Liver (tissue), 9 donors: ENCODE data around the gene KRT6B. TPM values are rescaled to one million over a fixed set of nuclear protein-coding genes. Genes with fewer than 3 reads are reported as not detected.
A peak's percentile ranks its signal among the peaks of the same experiment; 100 is the strongest.

Source experiments
- DNase-seq: peaks from one replicate; pipeline ENCODE4 v3.0.0-alpha.2; 2017; ENCODE audit warnings: low spot score
- H3K27ac ChIP-seq, 2 donors: one replicate each; pipeline ENCODE4 v1.7.0; 2013; ENCODE audit warnings: inconsistent platforms in 2 of 2, low read length in 2 of 2, control low read depth in 1 of 2, low read depth in 1 of 2, mild to moderate bottlenecking in 1 of 2
- H3K27me3 ChIP-seq, 4 donors: one replicate each; pipeline versions ENCODE4 v1.6.1 to v1.7.0; 2013; ENCODE audit warnings: low read length in 3 of 4, inconsistent platforms in 1 of 4, mild to moderate bottlenecking in 1 of 4, moderate library complexity in 1 of 4; ENCODE audit not compliant: control insufficient read depth in 4 of 4, insufficient read depth in 4 of 4
- H3K36me3 ChIP-seq, 4 donors: one replicate each; pipeline versions ENCODE4 v1.6.1 to v1.7.0; 2013; ENCODE audit warnings: low read length in 3 of 4, mild to moderate bottlenecking in 3 of 4, low read depth in 1 of 4, moderate library complexity in 1 of 4; ENCODE audit not compliant: control insufficient read depth in 4 of 4, insufficient read depth in 3 of 4
- H3K4me1 ChIP-seq, 4 donors: one replicate each; pipeline versions ENCODE4 v1.6.1 to v1.7.0; 2013; ENCODE audit warnings: low read length in 3 of 4, mild to moderate bottlenecking in 3 of 4, moderate library complexity in 1 of 4; ENCODE audit not compliant: control insufficient read depth in 4 of 4, insufficient read depth in 4 of 4
- H3K4me3 ChIP-seq, 3 donors: one replicate each; pipeline versions ENCODE4 v1.6.1 to v1.7.0; 2013; ENCODE audit warnings: low read length in 3 of 3, control low read depth in 1 of 3, low read depth in 1 of 3, mild to moderate bottlenecking in 1 of 3
- H3K9ac ChIP-seq, 2 donors: one replicate each; pipeline ENCODE4 v1.7.0; 2013; ENCODE audit warnings: low read length in 2 of 2, mild to moderate bottlenecking in 2 of 2, moderate library complexity in 2 of 2, control low read depth in 1 of 2, low read depth in 1 of 2
- H3K9me3 ChIP-seq, 4 donors: one replicate each; pipeline versions ENCODE4 v1.6.1 to v1.7.0; 2013; ENCODE audit warnings: low read length in 3 of 4; ENCODE audit not compliant: control insufficient read depth in 4 of 4
- EGR1 ChIP-seq, 2 donors: IDR thresholded peaks; 2 replicates each; pipeline ENCODE4 v1.6.1; 2016 to 2018; ENCODE audit warnings: antibody characterized with exemption in 2 of 2, low read depth in 2 of 2
- FOXA1 ChIP-seq: IDR thresholded peaks from 2 replicates; pipeline ENCODE4 v1.6.1; 2016; ENCODE audit warnings: antibody characterized with exemption
- FOXA2 ChIP-seq: IDR thresholded peaks from 2 replicates; pipeline ENCODE4 v1.6.1; 2016; ENCODE audit warnings: antibody characterized with exemption
- GABPA ChIP-seq, 2 donors: IDR thresholded peaks in 1 of 2; conservative IDR thresholded peaks in 1 of 2; 2 replicates each; pipeline ENCODE4 v1.6.1; 2016; ENCODE audit warnings: antibody characterized with exemption in 2 of 2, mild to moderate bottlenecking in 1 of 2, moderate library complexity in 1 of 2
- HNF4A ChIP-seq, 2 donors: conservative IDR thresholded peaks; 2 replicates each; pipeline ENCODE4 v1.6.1; 2016; ENCODE audit warnings: antibody characterized with exemption in 2 of 2, mild to moderate bottlenecking in 2 of 2
- HNF4G ChIP-seq: IDR thresholded peaks from 2 replicates; pipeline ENCODE4 v1.6.1; 2016; ENCODE audit warnings: antibody characterized with exemption
- JUND ChIP-seq, 2 donors: IDR thresholded peaks; 2 replicates each; pipeline ENCODE4 v1.6.1; 2016; ENCODE audit warnings: antibody characterized with exemption in 2 of 2
- NR2F2 ChIP-seq: IDR thresholded peaks from 2 replicates; pipeline ENCODE4 v1.6.1; 2016; ENCODE audit warnings: antibody characterized with exemption
- RAD21 ChIP-seq, 2 donors: IDR thresholded peaks; 2 replicates each; pipeline ENCODE4 v1.6.1; 2016; ENCODE audit warnings: antibody characterized with exemption in 2 of 2, mild to moderate bottlenecking in 2 of 2
- RXRA ChIP-seq, 2 donors: IDR thresholded peaks; 2 replicates each; pipeline ENCODE4 v1.6.1; 2017 to 2018; ENCODE audit warnings: antibody characterized with exemption in 2 of 2, mild to moderate bottlenecking in 1 of 2
- SP1 ChIP-seq: IDR thresholded peaks from 2 replicates; pipeline ENCODE4 v1.6.1; 2018; ENCODE audit warnings: antibody characterized with exemption, mild to moderate bottlenecking
- TAF1 ChIP-seq: conservative IDR thresholded peaks from 2 replicates; pipeline ENCODE4 v1.6.1; 2016; ENCODE audit warnings: antibody characterized with exemption, mild to moderate bottlenecking
- YY1 ChIP-seq: IDR thresholded peaks from 2 replicates; pipeline ENCODE4 v1.6.1; 2016; ENCODE audit warnings: antibody characterized with exemption, mild to moderate bottlenecking
- WGBS: extraction: QIAGEN DNeasy Blood & Tissue Kit; methylation state at CpG from one replicate; pipeline ENCODE4 v1.1.7; 2013; 5-methylcytosine and 5-hydroxymethylcytosine counted together
- polyA plus RNA-seq, 2 donors: library from polyadenylated mRNA; stranded (reverse) in 1 of 2; unstranded in 1 of 2; fragments of 200-250 nt in 1 of 2; fragments of >200 nt in 1 of 2; fragmentation: Nextera tagmentation in 1 of 2; extraction: Ambion mirVana in 1 of 2; gene quantifications; one replicate each; pipeline versions ENCODE4 v1.2.1 to v1.2.3, GENCODE V29; 2013 to 2015
- total RNA-seq, 2 donors: library from RNA; depleted of rRNA; stranded (reverse); fragments of >200 nt; gene quantifications; one replicate each; pipeline ENCODE4 v1.2.3, GENCODE V29; 2014
- TF ChIP-seq, protein P1 (sequence below): IDR thresholded peaks from 2 replicates; pipeline ENCODE4 v1.6.1; 2016; ENCODE audit warnings: antibody characterized with exemption
- TF ChIP-seq, protein P2 (sequence below): fragments of 150-350 bp; IDR thresholded peaks from 2 replicates; pipeline ENCODE4 v1.5.1; 2017; ENCODE audit warnings: improper control_type of control experiment, low read depth, low read length; ENCODE audit not compliant: missing input control
- TF ChIP-seq, protein P3 (sequence below): IDR thresholded peaks from 2 replicates; pipeline ENCODE4 v1.6.1; 2016; ENCODE audit warnings: antibody characterized with exemption
- TF ChIP-seq, protein P4 (sequence below): IDR thresholded peaks from 2 replicates; pipeline ENCODE4 v1.6.1; 2016; ENCODE audit warnings: antibody characterized with exemption
- TF ChIP-seq, protein P5 (sequence below): IDR thresholded peaks from 2 replicates; pipeline ENCODE4 v1.6.1; 2016; ENCODE audit warnings: antibody characterized with exemption, mild to moderate bottlenecking
- donor health status: healthy.
- donor health status: healthy.
- donor health status: healthy.
- donor health status: healthy.
- donor health status: healthy.

Gene KRT6B
- total and polyA plus RNA-seq, 4 donors = 0.23 TPM; not detected in 3

DNA sequence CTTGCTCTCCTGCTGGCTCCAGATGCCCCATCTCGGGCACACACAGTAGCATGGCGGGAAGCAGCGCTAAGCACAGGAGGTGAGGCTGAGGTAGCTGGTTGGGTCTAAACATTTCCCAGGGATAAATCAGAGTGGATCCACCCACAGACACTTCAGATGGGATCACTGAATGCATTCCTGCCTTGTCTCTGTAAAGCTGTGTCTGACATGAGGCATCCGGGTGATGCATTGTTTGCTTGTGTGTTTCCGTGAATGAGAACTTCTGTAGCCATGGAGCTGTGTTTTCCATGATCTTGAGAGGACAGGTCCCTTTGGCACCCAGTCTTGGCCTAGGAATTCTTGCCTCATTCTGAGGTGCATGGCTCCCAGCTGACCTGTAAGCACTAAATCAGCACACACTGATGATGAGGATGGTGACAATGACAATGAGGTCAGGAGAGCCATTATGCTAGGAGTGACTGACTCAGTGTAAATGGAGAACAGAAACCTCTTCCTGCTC lies 11.1 kb downstream of the KRT6B start:
- Histone ChIP-seq H3K9me3 (no peaks in the 10 kb centered on the region), H3K4me1 (no peaks in the 10 kb centered on the region), H3K4me3 (no peak overlapping the region), H3K9ac (no peak overlapping the region), H3K36me3 (no peaks in the 10 kb centered on the region), H3K27ac (no peak overlapping the region), H3K27me3 (peaks cover 0 to 8% (median 0%) of the 10 kb centered on the region in 4 donors)
- no peak for DNase-seq
- 98% methylated on average over 5 of the region's 5 CpGs for WGBS
- TF ChIP-seq, protein P1, sequence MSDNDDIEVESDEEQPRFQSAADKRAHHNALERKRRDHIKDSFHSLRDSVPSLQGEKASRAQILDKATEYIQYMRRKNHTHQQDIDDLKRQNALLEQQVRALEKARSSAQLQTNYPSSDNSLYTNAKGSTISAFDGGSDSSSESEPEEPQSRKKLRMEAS = no peak
- no peak for TF ChIP-seq RAD21 (IDR thresholded peaks at IDR 0.05)

DNA sequence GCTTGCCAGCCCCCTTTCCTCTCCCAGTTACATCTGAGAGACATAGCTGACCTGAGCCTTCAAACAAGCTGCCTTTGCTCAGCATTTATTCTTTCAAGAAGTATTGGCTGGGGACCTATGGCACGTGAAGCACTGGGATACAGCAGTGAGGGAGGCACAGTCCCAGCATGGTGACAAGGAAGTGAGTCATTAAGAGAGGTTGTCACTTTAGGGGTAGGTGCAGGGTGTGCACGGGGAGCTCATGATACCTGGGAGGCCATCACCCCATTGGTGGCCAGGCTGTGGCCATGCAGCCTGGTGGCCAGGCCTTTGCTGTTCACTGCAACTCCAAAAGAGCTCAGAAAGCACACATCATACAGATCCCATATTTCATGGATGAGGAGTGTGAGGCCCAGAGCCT lies 12.1 kb downstream of the KRT6B start:
- Histone ChIP-seq H3K36me3 (no peaks in the 10 kb centered on the region), H3K4me3 (no peak overlapping the region), H3K27ac (no peak overlapping the region), H3K9ac (no peak overlapping the region), H3K9me3 (no peaks in the 10 kb centered on the region), H3K4me1 (no peaks in the 10 kb centered on the region), H3K27me3 (peaks cover 0 to 8% (median 0%) of the 10 kb centered on the region in 4 donors)
- 87% methylated on average over 2 of the region's 2 CpGs for WGBS
- DNase-seq = no peak
- TF ChIP-seq, protein P2, sequence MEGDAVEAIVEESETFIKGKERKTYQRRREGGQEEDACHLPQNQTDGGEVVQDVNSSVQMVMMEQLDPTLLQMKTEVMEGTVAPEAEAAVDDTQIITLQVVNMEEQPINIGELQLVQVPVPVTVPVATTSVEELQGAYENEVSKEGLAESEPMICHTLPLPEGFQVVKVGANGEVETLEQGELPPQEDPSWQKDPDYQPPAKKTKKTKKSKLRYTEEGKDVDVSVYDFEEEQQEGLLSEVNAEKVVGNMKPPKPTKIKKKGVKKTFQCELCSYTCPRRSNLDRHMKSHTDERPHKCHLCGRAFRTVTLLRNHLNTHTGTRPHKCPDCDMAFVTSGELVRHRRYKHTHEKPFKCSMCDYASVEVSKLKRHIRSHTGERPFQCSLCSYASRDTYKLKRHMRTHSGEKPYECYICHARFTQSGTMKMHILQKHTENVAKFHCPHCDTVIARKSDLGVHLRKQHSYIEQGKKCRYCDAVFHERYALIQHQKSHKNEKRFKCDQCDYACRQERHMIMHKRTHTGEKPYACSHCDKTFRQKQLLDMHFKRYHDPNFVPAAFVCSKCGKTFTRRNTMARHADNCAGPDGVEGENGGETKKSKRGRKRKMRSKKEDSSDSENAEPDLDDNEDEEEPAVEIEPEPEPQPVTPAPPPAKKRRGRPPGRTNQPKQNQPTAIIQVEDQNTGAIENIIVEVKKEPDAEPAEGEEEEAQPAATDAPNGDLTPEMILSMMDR = no peak
- TF ChIP-seq FOXA1 = no peak

DNA sequence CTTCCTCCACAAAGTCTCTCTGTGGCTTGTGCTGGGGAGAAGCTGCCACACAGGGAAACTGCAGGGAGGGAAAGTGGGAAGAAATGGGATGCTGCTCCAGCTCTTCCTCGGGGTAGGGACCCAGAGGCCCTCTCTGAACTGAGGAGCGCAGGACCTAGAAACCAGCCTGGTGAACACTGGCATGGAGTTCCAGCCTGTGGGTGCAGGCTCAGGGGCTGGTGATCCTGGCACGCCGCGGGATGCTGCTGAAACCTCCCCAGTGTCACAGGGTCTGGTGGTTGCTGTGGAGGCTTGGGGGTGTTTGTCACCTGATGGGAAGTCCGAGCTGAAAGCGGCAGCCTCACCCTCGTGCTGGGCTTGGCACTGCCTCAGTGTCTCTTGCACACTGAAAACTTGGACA lies 12.5 kb downstream of the KRT6B start:
- Histone ChIP-seq H3K9me3 (no peaks in the 10 kb centered on the region), H3K4me1 (no peaks in the 10 kb centered on the region), H3K9ac (no peak overlapping the region), H3K4me3 (no peak overlapping the region), H3K27ac (no peak overlapping the region), H3K27me3 (peaks cover 0 to 8% (median 0%) of the 10 kb centered on the region in 4 donors), H3K36me3 (no peaks in the 10 kb centered on the region)
- 81% methylated on average over 8 of the region's 8 CpGs for WGBS
- peak; percentile 25 for DNase-seq
- TF ChIP-seq, protein P3, sequence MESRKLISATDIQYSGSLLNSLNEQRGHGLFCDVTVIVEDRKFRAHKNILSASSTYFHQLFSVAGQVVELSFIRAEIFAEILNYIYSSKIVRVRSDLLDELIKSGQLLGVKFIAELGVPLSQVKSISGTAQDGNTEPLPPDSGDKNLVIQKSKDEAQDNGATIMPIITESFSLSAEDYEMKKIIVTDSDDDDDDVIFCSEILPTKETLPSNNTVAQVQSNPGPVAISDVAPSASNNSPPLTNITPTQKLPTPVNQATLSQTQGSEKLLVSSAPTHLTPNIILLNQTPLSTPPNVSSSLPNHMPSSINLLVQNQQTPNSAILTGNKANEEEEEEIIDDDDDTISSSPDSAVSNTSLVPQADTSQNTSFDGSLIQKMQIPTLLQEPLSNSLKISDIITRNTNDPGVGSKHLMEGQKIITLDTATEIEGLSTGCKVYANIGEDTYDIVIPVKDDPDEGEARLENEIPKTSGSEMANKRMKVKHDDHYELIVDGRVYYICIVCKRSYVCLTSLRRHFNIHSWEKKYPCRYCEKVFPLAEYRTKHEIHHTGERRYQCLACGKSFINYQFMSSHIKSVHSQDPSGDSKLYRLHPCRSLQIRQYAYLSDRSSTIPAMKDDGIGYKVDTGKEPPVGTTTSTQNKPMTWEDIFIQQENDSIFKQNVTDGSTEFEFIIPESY = no peak
- TF ChIP-seq RAD21 (IDR thresholded peaks at IDR 0.05) (no peak), FOXA2 (no peak), SP1 (no peak), RXRA (IDR thresholded peaks at IDR 0.05) (no peak), GABPA (IDR thresholded peaks at IDR 0.05 in 1 of 2, conservative IDR thresholded peaks at IDR 0.05 in 1 of 2) (no peak), HNF4G (no peak), HNF4A (conservative IDR thresholded peaks at IDR 0.05) (no peak), FOXA1 (no peak), JUND (IDR thresholded peaks at IDR 0.05) (no peak), TAF1 (no peak), NR2F2 (no peak), YY1 (no peak), EGR1 (IDR thresholded peaks at IDR 0.05; ENCODE audit: low read depth in 2 of 2) (no peak)
- TF ChIP-seq, protein P1 = no peak
- TF ChIP-seq, protein P4, sequence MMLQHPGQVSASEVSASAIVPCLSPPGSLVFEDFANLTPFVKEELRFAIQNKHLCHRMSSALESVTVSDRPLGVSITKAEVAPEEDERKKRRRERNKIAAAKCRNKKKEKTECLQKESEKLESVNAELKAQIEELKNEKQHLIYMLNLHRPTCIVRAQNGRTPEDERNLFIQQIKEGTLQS = no peak
- TF ChIP-seq, protein P5, sequence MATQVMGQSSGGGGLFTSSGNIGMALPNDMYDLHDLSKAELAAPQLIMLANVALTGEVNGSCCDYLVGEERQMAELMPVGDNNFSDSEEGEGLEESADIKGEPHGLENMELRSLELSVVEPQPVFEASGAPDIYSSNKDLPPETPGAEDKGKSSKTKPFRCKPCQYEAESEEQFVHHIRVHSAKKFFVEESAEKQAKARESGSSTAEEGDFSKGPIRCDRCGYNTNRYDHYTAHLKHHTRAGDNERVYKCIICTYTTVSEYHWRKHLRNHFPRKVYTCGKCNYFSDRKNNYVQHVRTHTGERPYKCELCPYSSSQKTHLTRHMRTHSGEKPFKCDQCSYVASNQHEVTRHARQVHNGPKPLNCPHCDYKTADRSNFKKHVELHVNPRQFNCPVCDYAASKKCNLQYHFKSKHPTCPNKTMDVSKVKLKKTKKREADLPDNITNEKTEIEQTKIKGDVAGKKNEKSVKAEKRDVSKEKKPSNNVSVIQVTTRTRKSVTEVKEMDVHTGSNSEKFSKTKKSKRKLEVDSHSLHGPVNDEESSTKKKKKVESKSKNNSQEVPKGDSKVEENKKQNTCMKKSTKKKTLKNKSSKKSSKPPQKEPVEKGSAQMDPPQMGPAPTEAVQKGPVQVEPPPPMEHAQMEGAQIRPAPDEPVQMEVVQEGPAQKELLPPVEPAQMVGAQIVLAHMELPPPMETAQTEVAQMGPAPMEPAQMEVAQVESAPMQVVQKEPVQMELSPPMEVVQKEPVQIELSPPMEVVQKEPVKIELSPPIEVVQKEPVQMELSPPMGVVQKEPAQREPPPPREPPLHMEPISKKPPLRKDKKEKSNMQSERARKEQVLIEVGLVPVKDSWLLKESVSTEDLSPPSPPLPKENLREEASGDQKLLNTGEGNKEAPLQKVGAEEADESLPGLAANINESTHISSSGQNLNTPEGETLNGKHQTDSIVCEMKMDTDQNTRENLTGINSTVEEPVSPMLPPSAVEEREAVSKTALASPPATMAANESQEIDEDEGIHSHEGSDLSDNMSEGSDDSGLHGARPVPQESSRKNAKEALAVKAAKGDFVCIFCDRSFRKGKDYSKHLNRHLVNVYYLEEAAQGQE = no peak
- TF ChIP-seq, protein P2 = no peak
